HepG2 (cell line): ENCODE data around the gene CD7. TPM values are rescaled to one million over a fixed set of nuclear protein-coding genes. Genes with fewer than 3 reads are reported as not detected.
A peak's percentile ranks its signal among the peaks of the same experiment; 100 is the strongest.

ENCODE experiments used
- ARID4A ChIP-seq: sonication (generic); formaldehyde crosslinking; IDR thresholded peaks from 2 replicates; pipeline ENCODE4 v1.5.0; 2020; ENCODE audit warnings: mild to moderate bottlenecking, missing genetic modification reagents, borderline replicate concordance
- ATF5 ChIP-seq: sonication (generic); formaldehyde crosslinking; IDR thresholded peaks from 2 replicates; pipeline ENCODE4 v1.4.0; 2020; ENCODE audit warnings: mild to moderate bottlenecking, low read depth, missing genetic modification reagents
- CSRNP1 ChIP-seq: sonication (generic); formaldehyde crosslinking; IDR thresholded peaks from 2 replicates; pipeline ENCODE4 v1.8.1; 2023; ENCODE audit warnings: mild to moderate bottlenecking, missing genetic modification reagents
- DDIT3 ChIP-seq: sonication (generic); formaldehyde crosslinking; IDR thresholded peaks from 2 replicates; pipeline ENCODE4 v1.4.0; 2020; ENCODE audit warnings: mild to moderate bottlenecking, missing genetic modification reagents
- HNRNPL ChIP-seq: fragments of 200-400 bp; formaldehyde crosslinking; IDR thresholded peaks from 2 replicates; pipeline ENCODE4 v1.6.1; 2017; ENCODE audit warnings: mild to moderate bottlenecking, low read depth, low read length
- HNRNPLL ChIP-seq: fragments of 200-400 bp; formaldehyde crosslinking; IDR thresholded peaks from 2 replicates; pipeline ENCODE4 v1.6.1; 2017; ENCODE audit warnings: mild to moderate bottlenecking, low read depth, low read length; ENCODE audit not compliant: poor library complexity, severe bottlenecking
- HOMEZ ChIP-seq: IDR thresholded peaks from 2 replicates; pipeline ENCODE4 v1.6.1; 2016; ENCODE audit warnings: low read depth
- KDM5B ChIP-seq: sonication (generic); formaldehyde crosslinking; IDR thresholded peaks from 2 replicates; pipeline ENCODE4 v1.4.0; 2020; ENCODE audit warnings: missing genetic modification reagents, mild to moderate bottlenecking, borderline replicate concordance
- KLF11 ChIP-seq: IDR thresholded peaks from 2 replicates; pipeline ENCODE4 v1.6.1; 2016; ENCODE audit warnings: missing compliant biosample characterization
- NAIF1 ChIP-seq: sonication (generic); formaldehyde crosslinking; IDR thresholded peaks from 2 replicates; pipeline ENCODE4 v1.5.0; 2020; ENCODE audit warnings: mild to moderate bottlenecking, missing genetic modification reagents, borderline replicate concordance
- NFRKB ChIP-seq: fragments of 450-650 bp; IDR thresholded peaks from 2 replicates; pipeline ENCODE4 v1.6.1; 2017
- PITX1 ChIP-seq: sonication (generic); formaldehyde crosslinking; IDR thresholded peaks from 2 replicates; pipeline ENCODE4 v1.5.1; 2020; ENCODE audit warnings: mild to moderate bottlenecking, missing genetic modification reagents
- POLR2AphosphoS5 ChIP-seq: IDR thresholded peaks from 2 replicates; pipeline ENCODE4 v1.6.1; 2012; ENCODE audit warnings: low read depth, low read length
- RFX1 ChIP-seq: fragments of 450-650 bp; IDR thresholded peaks from 2 replicates; pipeline ENCODE4 v1.6.1; 2017
- SNAI1 ChIP-seq: sonication (generic); formaldehyde crosslinking; IDR thresholded peaks from 2 replicates; pipeline ENCODE4 v1.5.0; 2020; ENCODE audit warnings: mild to moderate bottlenecking, missing genetic modification reagents, borderline replicate concordance
- SOX6 ChIP-seq, 2 experiments: fragments of 450-650 bp in 1 of 2; sonication (generic) in 1 of 2; formaldehyde crosslinking in 1 of 2; IDR thresholded peaks; 2 replicates each; pipeline versions ENCODE4 v1.4.0 to v1.6.1; 2017 to 2020; ENCODE audit warnings: antibody characterized with exemption in 1 of 2, mild to moderate bottlenecking in 1 of 2, missing genetic modification reagents in 1 of 2
- ZBTB38 ChIP-seq: sonication (generic); formaldehyde crosslinking; IDR thresholded peaks from 2 replicates; pipeline ENCODE4 v1.5.1; 2020; ENCODE audit warnings: mild to moderate bottlenecking, missing genetic modification reagents
- ZMAT3 ChIP-seq: sonication (generic); formaldehyde crosslinking; conservative IDR thresholded peaks from 2 replicates; pipeline ENCODE4 v1.7.0; 2021; ENCODE audit warnings: missing genetic modification reagents
- ZNF292 ChIP-seq: sonication (generic); formaldehyde crosslinking; IDR thresholded peaks from 2 replicates; pipeline ENCODE4 v1.8.1; 2022; ENCODE audit warnings: mild to moderate bottlenecking, low read depth, missing genetic modification reagents, borderline replicate concordance
- ZNF333 ChIP-seq: sonication (generic); formaldehyde crosslinking; IDR thresholded peaks from 2 replicates; pipeline ENCODE4 v1.4.0; 2020; ENCODE audit warnings: mild to moderate bottlenecking, missing genetic modification reagents, borderline replicate concordance
- ZNF34 ChIP-seq: sonication (generic); formaldehyde crosslinking; IDR thresholded peaks from 2 replicates; pipeline ENCODE4 v1.4.0; 2020; ENCODE audit warnings: mild to moderate bottlenecking, missing genetic modification reagents, borderline replicate concordance
- ZNF709 ChIP-seq: sonication (generic); formaldehyde crosslinking; IDR thresholded peaks from 2 replicates; pipeline ENCODE4 v1.5.0; 2020; ENCODE audit warnings: mild to moderate bottlenecking, missing genetic modification reagents
- polyA plus RNA-seq, 8 experiments: library from polyadenylated mRNA; depleted of rRNA in 3 of 8; stranded (reverse) in 7 of 8; unstranded in 1 of 8; fragments of >200 nt; fragmentation: Illumina TruSeq in 4 of 8; extraction: Trizol in 4 of 8; gene quantifications; 2 replicates each; pipeline versions ENCODE4 v1.2.1 to v1.2.3, GENCODE V29; 2011 to 2016; ENCODE audit warnings: low read depth in 4 of 8, missing spikeins in 1 of 8, mixed read lengths in 1 of 8; ENCODE audit not compliant: insufficient read depth in 1 of 8
- total RNA-seq, 5 experiments: library from RNA; depleted of rRNA; stranded (reverse); fragments of >200 nt; fragmentation: Illumina TruSeq; extraction: Trizol; gene quantifications; 2 replicates each; pipeline ENCODE4 v1.2.3, GENCODE V29; 2016; ENCODE audit warnings: low read depth in 1 of 5

The CD7 gene
- total and polyA plus RNA-seq, 2 of the 13 experiments (the other 11 are each of a cell fraction or from before 2014, with no cell fraction given) = 67.6 to 76.4 TPM

GRCh38 chr17:82356845-82357355 is 39.5 kb upstream of the CD7 start (continued):
- TF ChIP-seq SOX6 (IDR thresholded peaks at IDR 0.05) = no peak
- TF ChIP-seq SOX6 (CRISPR knock-in tag; IDR thresholded peaks at IDR 0.05) = peak; percentile 22; the same call in 1 of the 2 replicates
- no peak for TF ChIP-seq DDIT3 (CRISPR knock-in tag)
- no peak for TF ChIP-seq ATF5 (CRISPR knock-in tag)
- TF ChIP-seq POLR2AphosphoS5 = no peak
- TF ChIP-seq CSRNP1 = no peak
- no peak for TF ChIP-seq ZMAT3 (CRISPR knock-in tag)
- 0 out of 2 replicates have a peak, but pooled peaks have one; percentile 52 for TF ChIP-seq ZNF333 (CRISPR knock-in tag)
- TF ChIP-seq KDM5B (CRISPR knock-in tag) = peak; percentile 57; the same call in 1 of the 2 replicates
- peak; percentile 87 for TF ChIP-seq ZNF292 (CRISPR knock-in tag)
- 0 out of 2 replicates have a peak, but pooled peaks have one; percentile 2 for TF ChIP-seq ARID4A (CRISPR knock-in tag)
- peak; percentile 55; the same call in 1 of the 2 replicates for TF ChIP-seq ZBTB38 (CRISPR knock-in tag)
- TF ChIP-seq RFX1 = no peak
- peak; percentile 60; the same call in 1 of the 2 replicates for TF ChIP-seq SNAI1
- TF ChIP-seq ZNF34 (CRISPR knock-in tag) = 0 out of 2 replicates have a peak, but pooled peaks have one; percentile 23
- no peak for TF ChIP-seq HOMEZ (CRISPR knock-in tag)
- TF ChIP-seq HNRNPL = 0 out of 2 replicates have a peak, but pooled peaks have one; percentile 32
- peak; percentile 25 for TF ChIP-seq HNRNPLL
- no peak for TF ChIP-seq NAIF1 (CRISPR knock-in tag)
- TF ChIP-seq KLF11 (CRISPR knock-in tag) = no peak; the same call in 1 of the 2 replicates
- no peak for TF ChIP-seq ZNF709 (CRISPR knock-in tag)
- 0 out of 2 replicates have a peak, but pooled peaks have one; percentile 33 for TF ChIP-seq PITX1 (CRISPR knock-in tag)
- TF ChIP-seq NFRKB = no peak
